ENCODE measurements around the gene DDX25. TPM values are rescaled to one million over a fixed set of nuclear protein-coding genes. Genes with fewer than 3 reads are reported as not detected.

The DDX25 gene
- polyA plus RNA-seq, 3 donors: not detected

DNA sequence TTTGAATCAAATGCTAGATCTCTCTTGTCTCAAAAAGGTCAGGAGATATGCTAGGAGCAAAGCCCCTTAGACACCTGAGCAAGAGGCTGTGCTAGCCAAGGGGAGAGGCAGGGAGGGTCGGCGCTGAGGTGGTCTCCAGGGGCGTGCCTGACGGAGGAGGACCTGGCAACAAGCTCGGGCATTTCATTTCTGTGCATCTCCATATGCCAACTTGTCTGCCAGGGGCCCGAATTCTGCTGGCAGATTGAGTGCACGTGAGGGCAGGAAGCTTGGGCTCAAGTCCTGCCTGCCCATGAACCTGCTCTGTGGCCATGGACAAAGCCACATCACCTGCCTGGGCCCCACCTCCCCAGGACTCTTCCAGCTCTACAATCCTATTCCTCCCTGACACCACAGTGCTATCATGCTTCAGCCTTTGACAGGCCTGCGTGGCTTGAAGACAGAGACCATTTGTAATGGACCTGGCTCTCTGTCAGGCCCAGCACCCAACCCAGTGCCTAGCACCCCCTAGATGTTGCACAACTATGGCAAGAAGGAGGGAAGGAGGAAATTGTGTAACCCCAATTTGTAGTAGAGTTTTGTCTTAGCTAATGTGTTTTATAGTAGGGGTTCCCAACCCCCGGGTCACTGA lies 25.3 kb downstream of the DDX25 start:
- Histone ChIP-seq H3K4me1 (ENCODE audit: control insufficient read depth in 1 of 2, insufficient read depth in 2 of 2, low read length in 2 of 2) (peaks cover 9 to 10% of the 10 kb centered on the region in 2 donors), H3K4me3 (replicated peaks in 1 of 3; ENCODE audit: low read depth in 2 of 3, low read length in 3 of 3) (no peak overlapping the region), H3K9me3 (replicated peaks in 1 of 2; ENCODE audit: control insufficient read depth in 1 of 2, insufficient read depth in 1 of 2, low read length in 2 of 2) (no peaks in the 10 kb centered on the region), H3K79me2 (ENCODE audit: insufficient read depth, low read length) (no peaks in the 10 kb centered on the region), H3K4me2 (replicated peaks; ENCODE audit: extremely low read depth, low read length, poor library complexity, severe bottlenecking) (no peak overlapping the region), H4K20me1 (ENCODE audit: insufficient read depth, low read length) (no peaks in the 10 kb centered on the region), H3K27ac (ENCODE audit: low read depth in 1 of 2, low read length in 2 of 2) (no peak overlapping the region), H3K36me3 (replicated peaks in 1 of 2; ENCODE audit: control insufficient read depth in 1 of 2, insufficient read depth in 2 of 2, low read length in 2 of 2) (no peaks in the 10 kb centered on the region), H3K27me3 (ENCODE audit: control insufficient read depth in 2 of 2, insufficient read depth in 2 of 2, low read length in 2 of 2) (no peaks in the 10 kb centered on the region), H3K9ac (ENCODE audit: insufficient read depth, low read length, poor library complexity, severe bottlenecking) (no peak overlapping the region), H2AFZ (ENCODE audit: insufficient read depth, low read depth, low read length, poor library complexity, severe bottlenecking) (no peak overlapping the region)
- TF ChIP-seq, protein P1, sequence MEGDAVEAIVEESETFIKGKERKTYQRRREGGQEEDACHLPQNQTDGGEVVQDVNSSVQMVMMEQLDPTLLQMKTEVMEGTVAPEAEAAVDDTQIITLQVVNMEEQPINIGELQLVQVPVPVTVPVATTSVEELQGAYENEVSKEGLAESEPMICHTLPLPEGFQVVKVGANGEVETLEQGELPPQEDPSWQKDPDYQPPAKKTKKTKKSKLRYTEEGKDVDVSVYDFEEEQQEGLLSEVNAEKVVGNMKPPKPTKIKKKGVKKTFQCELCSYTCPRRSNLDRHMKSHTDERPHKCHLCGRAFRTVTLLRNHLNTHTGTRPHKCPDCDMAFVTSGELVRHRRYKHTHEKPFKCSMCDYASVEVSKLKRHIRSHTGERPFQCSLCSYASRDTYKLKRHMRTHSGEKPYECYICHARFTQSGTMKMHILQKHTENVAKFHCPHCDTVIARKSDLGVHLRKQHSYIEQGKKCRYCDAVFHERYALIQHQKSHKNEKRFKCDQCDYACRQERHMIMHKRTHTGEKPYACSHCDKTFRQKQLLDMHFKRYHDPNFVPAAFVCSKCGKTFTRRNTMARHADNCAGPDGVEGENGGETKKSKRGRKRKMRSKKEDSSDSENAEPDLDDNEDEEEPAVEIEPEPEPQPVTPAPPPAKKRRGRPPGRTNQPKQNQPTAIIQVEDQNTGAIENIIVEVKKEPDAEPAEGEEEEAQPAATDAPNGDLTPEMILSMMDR (IDR thresholded peaks at IDR 0.05): no peak
- DNase-seq: peak in 1 of 3 donors; percentile 2
- intact Hi-C loops (cut with micrococcal nuclease): no loop called here
- Mint-ChIP-seq H3K4me1 (peaks cover 12% of the 10 kb centered on the region), H3K36me3 (no peaks in the 10 kb centered on the region), H3K4me3 (no peak overlapping the region), H3K27me3 (ENCODE audit: low read depth in 3 of 3) (peaks cover 0 to 3% (median 1%) of the 10 kb centered on the region in 3 donors), H3K27ac (peak overlapping the region in 1 of 7 donors; percentile 66), H3K9me3 (no peaks in the 10 kb centered on the region)
- 68% methylated on average over 7 of the region's 9 CpGs for WGBS (ENCODE audit: insufficient coverage)

GRCh38 chr11:125930076-125930450 lies 25.8 kb downstream of the DDX25 start:
- Histone ChIP-seq H3K79me2 (ENCODE audit: insufficient read depth, low read length) (no peaks in the 10 kb centered on the region), H3K9ac (ENCODE audit: insufficient read depth, low read length, poor library complexity, severe bottlenecking) (no peak overlapping the region), H3K27ac (ENCODE audit: low read depth in 1 of 2, low read length in 2 of 2) (no peak overlapping the region), H2AFZ (ENCODE audit: insufficient read depth, low read depth, low read length, poor library complexity, severe bottlenecking) (no peak overlapping the region), H3K4me3 (replicated peaks in 1 of 3; ENCODE audit: low read depth in 2 of 3, low read length in 3 of 3) (no peak overlapping the region), H3K36me3 (replicated peaks in 1 of 2; ENCODE audit: control insufficient read depth in 1 of 2, insufficient read depth in 2 of 2, low read length in 2 of 2) (no peaks in the 10 kb centered on the region), H3K27me3 (ENCODE audit: control insufficient read depth in 2 of 2, insufficient read depth in 2 of 2, low read length in 2 of 2) (no peaks in the 10 kb centered on the region), H3K9me3 (replicated peaks in 1 of 2; ENCODE audit: control insufficient read depth in 1 of 2, insufficient read depth in 1 of 2, low read length in 2 of 2) (no peaks in the 10 kb centered on the region), H4K20me1 (ENCODE audit: insufficient read depth, low read length) (no peaks in the 10 kb centered on the region), H3K4me2 (replicated peaks; ENCODE audit: extremely low read depth, low read length, poor library complexity, severe bottlenecking) (no peak overlapping the region), H3K4me1 (ENCODE audit: control insufficient read depth in 1 of 2, insufficient read depth in 2 of 2, low read length in 2 of 2) (peaks cover 9 to 10% of the 10 kb centered on the region in 2 donors)
- DNase-seq: no peak
- Mint-ChIP-seq H3K36me3 (no peaks in the 10 kb centered on the region), H3K4me3 (no peak overlapping the region), H3K9me3 (no peaks in the 10 kb centered on the region), H3K27me3 (ENCODE audit: low read depth in 3 of 3) (peaks cover 0 to 3% (median 1%) of the 10 kb centered on the region in 3 donors), H3K27ac (no peak overlapping the region), H3K4me1 (peaks cover 12% of the 10 kb centered on the region)
- TF ChIP-seq, protein P1 (IDR thresholded peaks at IDR 0.05): no peak
- intact Hi-C loops (cut with micrococcal nuclease): no loop called here
- no CpG with 5 or more reads among the region's 11 CpGs for WGBS (ENCODE audit: insufficient coverage)
